OCI-LY1 (cell line): ENCODE results near the gene PLEKHF1.

Experiments
- H2AFZ ChIP-seq: fragments of 200-600 bp; sonication (generic), shearing (Covaris generic); 2 replicates; pipeline ENCODE4 v1.6.0; 2014; ENCODE audit warnings: antibody characterized with exemption, mild to moderate bottlenecking, low read length
- H3F3A ChIP-seq: fragments of 200-600 bp; sonication (generic), shearing (Covaris generic); 2 replicates; pipeline ENCODE4 v1.6.0; 2014; ENCODE audit warnings: mild to moderate bottlenecking, antibody characterized with exemption, low read length, moderate library complexity; ENCODE audit not compliant: insufficient read depth
- H3K27ac ChIP-seq: fragments of 200-600 bp; sonication (generic); 2 replicates; pipeline ENCODE4 v1.5.1; 2014; ENCODE audit warnings: low read length, mixed run types, mild to moderate bottlenecking, low read depth; ENCODE audit not compliant: poor library complexity, severe bottlenecking
- H3K27me3 ChIP-seq: fragments of 200-600 bp; sonication (generic); 2 replicates; pipeline ENCODE4 v1.6.0; 2014; ENCODE audit warnings: antibody characterized with exemption, mild to moderate bottlenecking, low read length, moderate library complexity; ENCODE audit not compliant: insufficient read depth
- H3K36me3 ChIP-seq: fragments of 200-600 bp; sonication (generic); 2 replicates; pipeline ENCODE4 v1.6.1; 2014; ENCODE audit warnings: mild to moderate bottlenecking, antibody characterized with exemption, low read length, moderate library complexity, mixed read lengths; ENCODE audit not compliant: insufficient read depth
- H3K4me1 ChIP-seq: fragments of 200-600 bp; sonication (generic); 2 replicates; pipeline ENCODE4 v1.5.1; 2014; ENCODE audit warnings: mild to moderate bottlenecking, low read length, moderate library complexity; ENCODE audit not compliant: insufficient read depth, severe bottlenecking
- H3K4me2 ChIP-seq: fragments of 200-600 bp; sonication (generic), shearing (Covaris generic); 2 replicates; pipeline ENCODE4 v1.6.1; 2014; ENCODE audit warnings: low read length
- H3K4me3 ChIP-seq: fragments of 200-600 bp; sonication (generic); 2 replicates; pipeline ENCODE4 v1.5.1; 2014; ENCODE audit warnings: low read length, low read depth, mild to moderate bottlenecking, mixed read lengths; ENCODE audit not compliant: poor library complexity, severe bottlenecking
- H3K79me2 ChIP-seq: fragments of 200-600 bp; shearing (Covaris generic); 2 replicates; pipeline ENCODE4 v1.6.1; 2016; ENCODE audit warnings: mixed run types, low read length, mixed read lengths; ENCODE audit not compliant: insufficient read depth
- H3K9ac ChIP-seq: fragments of 200-600 bp; sonication (generic), shearing (Covaris generic); 2 replicates; pipeline ENCODE4 v1.6.1; 2014; ENCODE audit warnings: mild to moderate bottlenecking, low read length, mixed read lengths
- H3K9me2 ChIP-seq: fragments of 200-600 bp; sonication (generic), shearing (Covaris generic); 2 replicates; pipeline ENCODE4 v1.6.1; 2014; ENCODE audit warnings: low read depth, mild to moderate bottlenecking, low read length, mixed read lengths
- H3K9me3 ChIP-seq: fragments of 200-600 bp; shearing (Covaris generic); 2 replicates; pipeline ENCODE4 v1.6.1; 2014; ENCODE audit warnings: low read length, mixed read lengths
- H4K20me1 ChIP-seq: fragments of 200-600 bp; sonication (generic), shearing (Covaris generic); 2 replicates; pipeline ENCODE4 v1.6.0; 2016; ENCODE audit warnings: mild to moderate bottlenecking, low read length; ENCODE audit not compliant: insufficient read depth
- EZH2 ChIP-seq: fragments of 200-600 bp; sonication (generic), shearing (Covaris generic); IDR thresholded peaks from 2 replicates; pipeline ENCODE4 v1.8.0; 2017; ENCODE audit warnings: borderline replicate concordance, mixed run types, mild to moderate bottlenecking, antibody characterized with exemption, low read length, moderate library complexity, mixed read lengths
- TF ChIP-seq, protein P1 (sequence below): fragments of 200-600 bp; sonication (generic), shearing (Covaris generic); IDR thresholded peaks from 2 replicates; pipeline ENCODE4 v1.5.1; 2017; ENCODE audit warnings: mild to moderate bottlenecking, antibody characterized with exemption, low read length, moderate library complexity, mixed read lengths

The PLEKHF1 gene

GRCh38 chr19:29631450-29631849, 33.8 kb upstream of the PLEKHF1 start:
- Histone ChIP-seq H3K27ac (no peak overlapping the region), H3K36me3 (no peaks in the 10 kb centered on the region), H3K79me2 (no peaks in the 10 kb centered on the region), H3K27me3 (no peaks in the 10 kb centered on the region; the same call in 1 of the 2 replicates), H3K9me2 (no peaks in the 10 kb centered on the region), H3K4me1 (peaks cover 7% of the 10 kb centered on the region), H3K9me3 (no peaks in the 10 kb centered on the region), H4K20me1 (no peaks in the 10 kb centered on the region), H2AFZ (no peak overlapping the region), H3K4me3 (no peak overlapping the region), H3K4me2 (no peak overlapping the region), H3F3A (no peaks in the 10 kb centered on the region), H3K9ac (no peak overlapping the region)
- no peak for TF ChIP-seq EZH2

- no peak overlapping the region for H3K9ac ChIP-seq
- no peaks in the 10 kb centered on the region for H3F3A ChIP-seq
- H2AFZ ChIP-seq: no peak overlapping the region
- H3K4me1 ChIP-seq: peaks cover 7% of the 10 kb centered on the region
- H3K9me2 ChIP-seq: no peaks in the 10 kb centered on the region
- H3K79me2 ChIP-seq: no peaks in the 10 kb centered on the region
- H3K27ac ChIP-seq: no peak overlapping the region
- no peaks in the 10 kb centered on the region for H3K9me3 ChIP-seq
- TF ChIP-seq, protein P1, sequence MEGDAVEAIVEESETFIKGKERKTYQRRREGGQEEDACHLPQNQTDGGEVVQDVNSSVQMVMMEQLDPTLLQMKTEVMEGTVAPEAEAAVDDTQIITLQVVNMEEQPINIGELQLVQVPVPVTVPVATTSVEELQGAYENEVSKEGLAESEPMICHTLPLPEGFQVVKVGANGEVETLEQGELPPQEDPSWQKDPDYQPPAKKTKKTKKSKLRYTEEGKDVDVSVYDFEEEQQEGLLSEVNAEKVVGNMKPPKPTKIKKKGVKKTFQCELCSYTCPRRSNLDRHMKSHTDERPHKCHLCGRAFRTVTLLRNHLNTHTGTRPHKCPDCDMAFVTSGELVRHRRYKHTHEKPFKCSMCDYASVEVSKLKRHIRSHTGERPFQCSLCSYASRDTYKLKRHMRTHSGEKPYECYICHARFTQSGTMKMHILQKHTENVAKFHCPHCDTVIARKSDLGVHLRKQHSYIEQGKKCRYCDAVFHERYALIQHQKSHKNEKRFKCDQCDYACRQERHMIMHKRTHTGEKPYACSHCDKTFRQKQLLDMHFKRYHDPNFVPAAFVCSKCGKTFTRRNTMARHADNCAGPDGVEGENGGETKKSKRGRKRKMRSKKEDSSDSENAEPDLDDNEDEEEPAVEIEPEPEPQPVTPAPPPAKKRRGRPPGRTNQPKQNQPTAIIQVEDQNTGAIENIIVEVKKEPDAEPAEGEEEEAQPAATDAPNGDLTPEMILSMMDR: no peak
- no peak for TF ChIP-seq EZH2
- H3K36me3 ChIP-seq: no peaks in the 10 kb centered on the region
- no peaks in the 10 kb centered on the region for H3K27me3 ChIP-seq
- H4K20me1 ChIP-seq: no peaks in the 10 kb centered on the region
- H3K4me3 ChIP-seq: no peak overlapping the region
- no peak overlapping the region for H3K4me2 ChIP-seq
These were observed 31.3 kb upstream of the PLEKHF1 start for GRCh38 chr19:29634002-29634401.

DNA sequence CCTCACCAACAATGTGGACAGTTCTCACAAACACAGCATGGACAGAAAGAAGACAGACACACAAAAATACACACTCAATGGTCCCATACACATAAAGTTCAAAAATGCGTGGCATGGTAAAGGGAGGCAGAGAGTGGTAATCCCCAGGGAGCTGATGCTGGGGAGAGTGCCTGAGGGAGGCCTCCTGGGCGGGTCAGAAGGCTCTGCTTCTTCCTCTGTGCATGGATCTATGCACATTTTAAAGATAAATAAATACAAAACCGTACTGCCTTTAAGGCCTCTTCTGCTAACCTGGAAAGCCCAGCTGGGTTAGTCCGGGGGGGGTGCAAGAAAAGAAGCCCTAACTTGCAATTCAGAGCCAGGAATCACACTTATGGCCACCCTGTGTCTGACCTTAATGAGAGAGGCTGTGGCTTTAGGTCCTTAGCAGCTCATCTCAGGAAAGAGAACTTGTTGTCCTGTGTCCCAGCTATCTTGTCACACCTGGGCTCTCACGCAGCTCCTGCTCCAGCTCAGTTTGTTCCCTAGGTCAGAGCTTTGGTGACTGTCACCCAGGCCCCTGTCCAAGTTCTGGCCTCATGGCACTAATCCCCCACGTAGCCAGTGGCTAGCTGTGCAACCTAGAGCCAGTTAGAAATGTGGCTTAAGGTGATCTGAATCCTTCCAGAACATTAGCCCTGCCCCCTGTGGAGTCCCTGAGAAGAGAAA, 30.7 kb upstream of the PLEKHF1 start:
- Histone ChIP-seq H3K27ac (no peak overlapping the region), H3K4me1 (peaks cover 7% of the 10 kb centered on the region), H3K9me3 (no peaks in the 10 kb centered on the region), H3K9ac (no peak overlapping the region), H3K79me2 (no peaks in the 10 kb centered on the region), H3F3A (no peaks in the 10 kb centered on the region), H3K4me2 (no peak overlapping the region), H3K36me3 (no peaks in the 10 kb centered on the region), H3K4me3 (no peak overlapping the region), H4K20me1 (no peaks in the 10 kb centered on the region), H3K9me2 (no peaks in the 10 kb centered on the region), H3K27me3 (no peaks in the 10 kb centered on the region), H2AFZ (no peak overlapping the region)
- TF ChIP-seq, protein P1: no peak
- no peak for TF ChIP-seq EZH2

DNA sequence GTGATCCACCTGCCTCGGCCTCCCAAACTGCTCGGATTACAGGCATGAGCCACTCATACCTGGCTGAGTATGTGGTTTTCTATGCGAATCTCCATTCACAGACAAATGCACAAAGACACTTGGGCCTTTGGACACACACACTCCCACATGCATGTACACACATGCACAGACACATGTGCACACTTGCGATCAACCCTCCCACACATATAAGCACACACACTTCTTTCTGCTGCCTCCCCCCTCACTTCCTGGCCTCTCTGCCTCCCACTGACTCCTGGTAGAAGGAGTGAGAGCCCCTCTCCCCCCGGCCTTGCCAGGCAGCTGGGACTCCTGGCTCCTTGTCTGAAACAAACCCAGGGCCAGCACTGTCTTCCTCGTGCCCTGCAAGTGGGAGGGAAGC, 29.3 kb upstream of the PLEKHF1 start:
- no peaks in the 10 kb centered on the region for H3F3A ChIP-seq
- H3K27ac ChIP-seq: no peak overlapping the region
- no peak overlapping the region for H3K4me2 ChIP-seq
- no peaks in the 10 kb centered on the region for H3K9me2 ChIP-seq
- no peaks in the 10 kb centered on the region for H4K20me1 ChIP-seq
- no peak overlapping the region for H2AFZ ChIP-seq
- H3K4me1 ChIP-seq: peaks cover 7% of the 10 kb centered on the region
- H3K27me3 ChIP-seq: no peaks in the 10 kb centered on the region
- no peak for TF ChIP-seq EZH2
- TF ChIP-seq, protein P1: no peak
- H3K79me2 ChIP-seq: no peaks in the 10 kb centered on the region
- no peak overlapping the region for H3K4me3 ChIP-seq
- no peaks in the 10 kb centered on the region for H3K36me3 ChIP-seq
- no peaks in the 10 kb centered on the region for H3K9me3 ChIP-seq
- no peak overlapping the region for H3K9ac ChIP-seq
